ENCODE results near the gene PHF23.

PHF23 gene

GRCh38 chr17:7234083-7234951 lies 4.9 kb downstream of the PHF23 start, which contains the start of gene DVL2:
Gene DVL2 (minus strand): TSS chr17:7234517. CDS start chr17:7234262, 255 bp downstream.
- H3K4me3 ChIP-seq (ENCODE audit: low read length), result peak within 1 kb of the TSS; percentile 100
- H3K27ac ChIP-seq (ENCODE audit: low read length), result peak within 1 kb of the TSS; percentile 82
- H3K27me3 ChIP-seq (ENCODE audit: insufficient read depth, low read length), result no peaks in the 10 kb centered on the region
- peak within 1 kb of the TSS; percentile 98 for H3K9ac ChIP-seq (ENCODE audit: low read depth, low read length)
- H3K36me3 ChIP-seq (ENCODE audit: insufficient read depth, low read depth, low read length), result peaks cover 47% of the 10 kb centered on the region
- peaks cover 13% of the 10 kb centered on the region for H3K4me1 ChIP-seq (ENCODE audit: insufficient read depth, low read length)
- no peaks in the 10 kb centered on the region for H3K9me3 ChIP-seq (ENCODE audit: insufficient read depth, low read depth, low read length)

GRCh38 chr17:7233701-7234082 lies 5.6 kb downstream of the PHF23 start:
- Histone ChIP-seq H3K4me1 (ENCODE audit: insufficient read depth, low read length) (peaks cover 13% of the 10 kb centered on the region), H3K9ac (ENCODE audit: low read depth, low read length) (peak overlapping the region; percentile 98), H3K4me3 (ENCODE audit: low read length) (peak overlapping the region; percentile 100), H3K27ac (ENCODE audit: low read length) (peak overlapping the region; percentile 10), H3K27me3 (ENCODE audit: insufficient read depth, low read length) (no peaks in the 10 kb centered on the region), H3K9me3 (ENCODE audit: insufficient read depth, low read depth, low read length) (no peaks in the 10 kb centered on the region), H3K36me3 (ENCODE audit: insufficient read depth, low read depth, low read length) (peaks cover 53% of the 10 kb centered on the region)

GRCh38 chr17:7232114-7232513 lies 7.1 kb downstream of the PHF23 start:
- Histone ChIP-seq H3K27ac (ENCODE audit: low read length) (no peak overlapping the region), H3K27me3 (ENCODE audit: insufficient read depth, low read length) (no peaks in the 10 kb centered on the region), H3K36me3 (ENCODE audit: insufficient read depth, low read depth, low read length) (peaks cover 64% of the 10 kb centered on the region), H3K4me1 (ENCODE audit: insufficient read depth, low read length) (peaks cover 9% of the 10 kb centered on the region), H3K9me3 (ENCODE audit: insufficient read depth, low read depth, low read length) (no peaks in the 10 kb centered on the region), H3K9ac (ENCODE audit: low read depth, low read length) (no peak overlapping the region), H3K4me3 (ENCODE audit: low read length) (peak overlapping the region; percentile 12)

- Histone ChIP-seq H3K27ac (ENCODE audit: low read length) (no peak overlapping the region), H3K4me3 (ENCODE audit: low read length) (no peak overlapping the region), H3K36me3 (ENCODE audit: insufficient read depth, low read depth, low read length) (peaks cover 64% of the 10 kb centered on the region), H3K27me3 (ENCODE audit: insufficient read depth, low read length) (no peaks in the 10 kb centered on the region), H3K4me1 (ENCODE audit: insufficient read depth, low read length) (peaks cover under 1% of the 10 kb centered on the region; the same call in 1 of the 2 replicates), H3K9ac (ENCODE audit: low read depth, low read length) (no peak overlapping the region), H3K9me3 (ENCODE audit: insufficient read depth, low read depth, low read length) (no peaks in the 10 kb centered on the region)
Measured at GRCh38 chr17:7229504-7229903, 9.8 kb downstream of the PHF23 start.

- Histone ChIP-seq H3K4me3 (ENCODE audit: low read length) (no peak overlapping the region), H3K9ac (ENCODE audit: low read depth, low read length) (no peak overlapping the region), H3K9me3 (ENCODE audit: insufficient read depth, low read depth, low read length) (no peaks in the 10 kb centered on the region), H3K36me3 (ENCODE audit: insufficient read depth, low read depth, low read length) (peaks cover 69% of the 10 kb centered on the region), H3K27me3 (ENCODE audit: insufficient read depth, low read length) (no peaks in the 10 kb centered on the region), H3K27ac (ENCODE audit: low read length) (no peak overlapping the region), H3K4me1 (ENCODE audit: insufficient read depth, low read length) (no peaks in the 10 kb centered on the region; the same call in 1 of the 2 replicates)
Measured at GRCh38 chr17:7228920-7229319, 10.3 kb downstream of the PHF23 start.

- H3K4me1 ChIP-seq (ENCODE audit: insufficient read depth, low read length), result no peaks in the 10 kb centered on the region; the same call in 1 of the 2 replicates
- no peak overlapping the region for H3K9ac ChIP-seq (ENCODE audit: low read depth, low read length)
- no peak overlapping the region for H3K4me3 ChIP-seq (ENCODE audit: low read length)
- H3K27ac ChIP-seq (ENCODE audit: low read length), result no peak overlapping the region
- no peaks in the 10 kb centered on the region for H3K27me3 ChIP-seq (ENCODE audit: insufficient read depth, low read length)
- H3K36me3 ChIP-seq (ENCODE audit: insufficient read depth, low read depth, low read length), result peaks cover 88% of the 10 kb centered on the region
- H3K9me3 ChIP-seq (ENCODE audit: insufficient read depth, low read depth, low read length), result no peaks in the 10 kb centered on the region
Measured at GRCh38 chr17:7226721-7227710, 12.2 kb downstream of the PHF23 start.

GRCh38 chr17:7225711-7226331 lies 13.4 kb downstream of the PHF23 start:
- no peaks in the 10 kb centered on the region for H3K4me1 ChIP-seq (ENCODE audit: insufficient read depth, low read length)
- no peak overlapping the region for H3K27ac ChIP-seq (ENCODE audit: low read length)
- H3K9me3 ChIP-seq (ENCODE audit: insufficient read depth, low read depth, low read length), result no peaks in the 10 kb centered on the region
- peaks cover 98% of the 10 kb centered on the region for H3K36me3 ChIP-seq (ENCODE audit: insufficient read depth, low read depth, low read length)
- H3K27me3 ChIP-seq (ENCODE audit: insufficient read depth, low read length), result no peaks in the 10 kb centered on the region
- no peak overlapping the region for H3K4me3 ChIP-seq (ENCODE audit: low read length)
- H3K9ac ChIP-seq (ENCODE audit: low read depth, low read length), result no peak overlapping the region

GRCh38 chr17:7224661-7225111 lies 14.6 kb downstream of the PHF23 start:
- Histone ChIP-seq H3K9me3 (ENCODE audit: insufficient read depth, low read depth, low read length) (no peaks in the 10 kb centered on the region), H3K4me1 (ENCODE audit: insufficient read depth, low read length) (no peaks in the 10 kb centered on the region), H3K9ac (ENCODE audit: low read depth, low read length) (no peak overlapping the region), H3K4me3 (ENCODE audit: low read length) (no peak overlapping the region), H3K27me3 (ENCODE audit: insufficient read depth, low read length) (no peaks in the 10 kb centered on the region), H3K36me3 (ENCODE audit: insufficient read depth, low read depth, low read length) (peaks cover 87% of the 10 kb centered on the region), H3K27ac (ENCODE audit: low read length) (no peak overlapping the region)

- 0 out of 2 replicates have a peak, but pooled peaks cover 4% of the 10 kb centered on the region for H3K4me1 ChIP-seq (ENCODE audit: insufficient read depth, low read length)
- peaks cover 81% of the 10 kb centered on the region for H3K36me3 ChIP-seq (ENCODE audit: insufficient read depth, low read depth, low read length)
- H3K9me3 ChIP-seq (ENCODE audit: insufficient read depth, low read depth, low read length), result no peaks in the 10 kb centered on the region
- H3K27ac ChIP-seq (ENCODE audit: low read length), result no peak overlapping the region
- H3K9ac ChIP-seq (ENCODE audit: low read depth, low read length), result no peak overlapping the region
- H3K27me3 ChIP-seq (ENCODE audit: insufficient read depth, low read length), result no peaks in the 10 kb centered on the region; the same call in 1 of the 2 replicates
- H3K4me3 ChIP-seq (ENCODE audit: low read length), result no peak overlapping the region
Measured at GRCh38 chr17:7224110-7224509, 15.1 kb downstream of the PHF23 start.

- Histone ChIP-seq H3K9ac (ENCODE audit: low read depth, low read length) (no peak overlapping the region), H3K27me3 (ENCODE audit: insufficient read depth, low read length) (no peaks in the 10 kb centered on the region; the same call in 1 of the 2 replicates), H3K9me3 (ENCODE audit: insufficient read depth, low read depth, low read length) (no peaks in the 10 kb centered on the region), H3K36me3 (ENCODE audit: insufficient read depth, low read depth, low read length) (peaks cover 74% of the 10 kb centered on the region), H3K27ac (ENCODE audit: low read length) (no peak overlapping the region), H3K4me1 (ENCODE audit: insufficient read depth, low read length) (peaks cover 8% of the 10 kb centered on the region; the same call in 1 of the 2 replicates), H3K4me3 (ENCODE audit: low read length) (no peak overlapping the region)
Measured at GRCh38 chr17:7223375-7223774, 15.9 kb downstream of the PHF23 start.

GRCh38 chr17:7222972-7223292 lies 16.3 kb downstream of the PHF23 start:
- Histone ChIP-seq H3K4me3 (ENCODE audit: low read length) (no peak overlapping the region), H3K4me1 (ENCODE audit: insufficient read depth, low read length) (peaks cover 13% of the 10 kb centered on the region; the same call in 1 of the 2 replicates), H3K27ac (ENCODE audit: low read length) (no peak overlapping the region), H3K9ac (ENCODE audit: low read depth, low read length) (no peak overlapping the region), H3K36me3 (ENCODE audit: insufficient read depth, low read depth, low read length) (peaks cover 70% of the 10 kb centered on the region), H3K27me3 (ENCODE audit: insufficient read depth, low read length) (no peaks in the 10 kb centered on the region; the same call in 1 of the 2 replicates), H3K9me3 (ENCODE audit: insufficient read depth, low read depth, low read length) (no peaks in the 10 kb centered on the region)

All from iPS-20b (cell line).